T-cell (primary cell): Measurements from ENCODE around the gene SLC24A4. TPM values are rescaled to one million over a fixed set of nuclear protein-coding genes. Genes with fewer than 3 reads are reported as not detected.

ENCODE experiments used
- ATAC-seq, 4 experiments: fragments of 200-7000 bp in 3 of 4; fragments of 150-1000 bp in 1 of 4; cut with Tn5 transposase; replicated peaks in 1 of 4; 1 replicate in 3 of 4; 2 replicates in 1 of 4; pipeline ENCODE4 v1.10.0; 2021; ENCODE audit warnings: moderate library complexity in 3 of 4, mild to moderate bottlenecking in 2 of 4, moderate number of reproducible peaks in 1 of 4
- CTCF ChIA-PET, 2 donors: fragments of 300-600 bp; sonication (Branson Sonifier 250); formaldehyde crosslinking; loops; one replicate each; lab custom pipeline; 2022; ENCODE audit warnings: antibody characterized with exemption in 2 of 2; lab: Charles Lee
- POLR2A ChIA-PET, 2 donors: fragments of 300-600 bp; sonication (Branson Sonifier 250); formaldehyde crosslinking; loops; one replicate each; lab custom pipeline; 2022; ENCODE audit warnings: antibody characterized with exemption in 2 of 2; lab: Charles Lee
- DNase-seq, 35 experiments: peaks; one replicate each; pipeline versions ENCODE4 v3.0.0 to v3.0.0-alpha.2; 2013 to 2023
- H3K27ac ChIP-seq: one replicate; pipeline ENCODE4 v1.5.1; 2013; ENCODE audit warnings: low read length
- H3K27me3 ChIP-seq, 2 experiments: replicated peaks in 1 of 2; 1 replicate in 1 of 2; 2 replicates in 1 of 2; pipeline versions ENCODE4 v1.6.1 to v1.7.0; 2013; ENCODE audit warnings: low read length in 1 of 2, mixed read lengths in 1 of 2; ENCODE audit not compliant: control insufficient read depth in 2 of 2, insufficient read depth in 2 of 2; ENCODE audit errors: extremely low read depth in 1 of 2
- H3K36me3 ChIP-seq, 2 donors: 1 replicate in 1 of 2; 2 replicates in 1 of 2; pipeline versions ENCODE4 v1.6.1 to v1.7.0; 2013; ENCODE audit warnings: low read length in 1 of 2; ENCODE audit not compliant: control insufficient read depth in 2 of 2, insufficient read depth in 1 of 2; ENCODE audit errors: extremely low read depth in 1 of 2
- H3K4me1 ChIP-seq, 2 experiments: 1 replicate in 1 of 2; 2 replicates in 1 of 2; pipeline versions ENCODE4 v1.6.1 to v1.7.0; 2013; ENCODE audit warnings: low read length in 2 of 2, mixed read lengths in 1 of 2; ENCODE audit not compliant: insufficient read depth in 2 of 2, control insufficient read depth in 1 of 2; ENCODE audit errors: extremely low read depth in 1 of 2
- H3K4me3 ChIP-seq, 2 donors: 1 replicate in 1 of 2; 2 replicates in 1 of 2; pipeline versions ENCODE4 v1.5.1 to v1.7.0; 2013; ENCODE audit warnings: mild to moderate bottlenecking in 2 of 2, low read length in 1 of 2, moderate library complexity in 1 of 2; ENCODE audit not compliant: control insufficient read depth in 1 of 2; ENCODE audit errors: extremely low read depth in 1 of 2
- H3K9me3 ChIP-seq: 2 replicates; pipeline ENCODE4 v1.7.0; 2013
- H3K27ac Mint-ChIP-seq, 2 donors: one replicate each; pipeline ENCODE4 v1.8.0; 2020 to 2021; ENCODE audit warnings: mild to moderate bottlenecking in 2 of 2, mixed read lengths in 2 of 2
- H3K27me3 Mint-ChIP-seq, 2 donors: one replicate each; pipeline ENCODE4 v1.8.0; 2021 to 2022; ENCODE audit warnings: mixed read lengths in 2 of 2
- H3K36me3 Mint-ChIP-seq: one replicate; pipeline ENCODE4 v1.8.0; 2021; ENCODE audit warnings: mixed read lengths
- H3K4me1 Mint-ChIP-seq, 3 donors: one replicate each; pipeline ENCODE4 v1.8.0; 2020 to 2022; ENCODE audit warnings: mixed read lengths in 3 of 3, mild to moderate bottlenecking in 1 of 3
- H3K4me3 Mint-ChIP-seq, 3 donors: one replicate each; pipeline ENCODE4 v1.8.0; 2020 to 2022; ENCODE audit warnings: mild to moderate bottlenecking in 3 of 3, mixed read lengths in 3 of 3, moderate library complexity in 3 of 3
- H3K9me3 Mint-ChIP-seq, 3 donors: one replicate each; pipeline ENCODE4 v1.8.0; 2020 to 2022; ENCODE audit warnings: mixed read lengths in 3 of 3
- WGBS: methylation state at CpG from one replicate; pipeline ENCODE4 v1.1.5; 2013; ENCODE audit warnings: missing lambda C conversion rate; ENCODE audit not compliant: insufficient coverage; 5-methylcytosine and 5-hydroxymethylcytosine counted together
- total RNA-seq, 35 experiments: library from RNA in 6 of 35; stranded (reverse) in 6 of 35; fragments of 120-200 nt in 1 of 35; gene quantifications; one replicate each; pipeline versions ENCODE4 v1.2.1 to v1.2.4 and lab custom pipeline; 2013 to 2026

SLC24A4 gene
- total RNA-seq, 5 donors from 2014 or later (not counting 1 experiment from before 2014, with no cell fraction given) = 0.14 to 0.15 TPM; not detected in 3

- no peak for ATAC-seq
- Histone ChIP-seq H3K9me3 (no peaks in the 10 kb centered on the region), H3K4me1 (no peaks in the 10 kb centered on the region), H3K4me3 (no peak overlapping the region), H3K27ac (no peak overlapping the region), H3K36me3 (no peaks in the 10 kb centered on the region), H3K27me3 (peaks cover 0 to 13% of the 10 kb centered on the region in 2 experiments)
- CTCF ChIA-PET = no interaction called here
- Mint-ChIP-seq H3K36me3 (no peaks in the 10 kb centered on the region), H3K27me3 (peaks cover 0 to 6% of the 10 kb centered on the region in 2 donors), H3K27ac (no peak overlapping the region), H3K4me3 (no peak overlapping the region), H3K4me1 (no peaks in the 10 kb centered on the region), H3K9me3 (no peaks in the 10 kb centered on the region)
- DNase-seq = no peak
- 52% methylated on average over 9 of the region's 10 CpGs for WGBS
- POLR2A ChIA-PET = no interaction called here
Observed at GRCh38 chr14:92391726-92392125, 68.8 kb downstream of the SLC24A4 start.

GRCh38 chr14:92392711-92393110, 69.7 kb downstream of the SLC24A4 start:
- Mint-ChIP-seq H3K9me3 (no peaks in the 10 kb centered on the region), H3K4me3 (no peak overlapping the region), H3K27me3 (peaks cover 4 to 8% of the 10 kb centered on the region in 2 donors), H3K27ac (no peak overlapping the region), H3K4me1 (no peaks in the 10 kb centered on the region), H3K36me3 (no peaks in the 10 kb centered on the region)
- ATAC-seq = no peak
- Histone ChIP-seq H3K27me3 (peaks cover 0 to 13% of the 10 kb centered on the region in 2 experiments), H3K36me3 (no peaks in the 10 kb centered on the region), H3K4me3 (no peak overlapping the region), H3K27ac (no peak overlapping the region), H3K4me1 (no peaks in the 10 kb centered on the region), H3K9me3 (no peaks in the 10 kb centered on the region)
- CTCF ChIA-PET = no interaction called here
- DNase-seq = no peak
- POLR2A ChIA-PET = no interaction called here
- 82% methylated on average over 6 of the region's 9 CpGs for WGBS

- Mint-ChIP-seq H3K27me3 (peaks cover 13 to 16% of the 10 kb centered on the region in 2 donors), H3K36me3 (no peaks in the 10 kb centered on the region), H3K27ac (no peak overlapping the region), H3K4me1 (no peaks in the 10 kb centered on the region), H3K9me3 (peaks cover 0 to 1% (median 1%) of the 10 kb centered on the region in 3 donors), H3K4me3 (no peak overlapping the region)
- DNase-seq = no peak
- 78% methylated on average over 5 of the region's 9 CpGs for WGBS
- ATAC-seq = no peak
- H3K27ac ChIP-seq = no peak overlapping the region
- ChIA-PET POLR2A (no interaction called here), CTCF (no interaction called here)
- H3K4me1 ChIP-seq = no peaks in the 10 kb centered on the region
- H3K4me3 ChIP-seq = no peak overlapping the region
- H3K36me3 ChIP-seq = no peaks in the 10 kb centered on the region
- peaks cover 0 to 10% of the 10 kb centered on the region in 2 experiments for H3K27me3 ChIP-seq
- H3K9me3 ChIP-seq = no peaks in the 10 kb centered on the region
Observed at GRCh38 chr14:92397150-92397952, 74.4 kb downstream of the SLC24A4 start.

- Mint-ChIP-seq H3K27me3 (peaks cover 13 to 16% of the 10 kb centered on the region in 2 donors), H3K36me3 (no peaks in the 10 kb centered on the region), H3K27ac (no peak overlapping the region), H3K4me1 (no peaks in the 10 kb centered on the region), H3K9me3 (peaks cover 0 to 4% (median 3%) of the 10 kb centered on the region in 3 donors), H3K4me3 (no peak overlapping the region)
- POLR2A ChIA-PET = no interaction called here
- no peak for DNase-seq
- H3K27ac ChIP-seq = no peak overlapping the region
- H3K9me3 ChIP-seq = no peaks in the 10 kb centered on the region
- no peaks in the 10 kb centered on the region for H3K36me3 ChIP-seq
- WGBS = 78% methylated on average over 8 of the region's 9 CpGs
- peaks cover 0 to 12% of the 10 kb centered on the region in 2 experiments for H3K27me3 ChIP-seq
- no peaks in the 10 kb centered on the region for H3K4me1 ChIP-seq
- no peak overlapping the region for H3K4me3 ChIP-seq
- CTCF ChIA-PET = no interaction called here
- no peak for ATAC-seq
Observed at GRCh38 chr14:92397953-92398564, 75.1 kb downstream of the SLC24A4 start.

GRCh38 chr14:92398888-92399636, 76.1 kb downstream of the SLC24A4 start:
- H3K36me3 ChIP-seq = no peaks in the 10 kb centered on the region
- no peaks in the 10 kb centered on the region for H3K9me3 ChIP-seq
- peaks cover 0 to 12% of the 10 kb centered on the region in 2 experiments for H3K27me3 ChIP-seq
- ATAC-seq (no peak), DNase-seq (no peak)
- no peak overlapping the region for H3K27ac ChIP-seq
- H3K4me1 ChIP-seq = no peaks in the 10 kb centered on the region
- H3K27ac Mint-ChIP-seq = no peak overlapping the region
- H3K36me3 Mint-ChIP-seq = no peaks in the 10 kb centered on the region
- ChIA-PET POLR2A (no interaction called here), CTCF (interaction anchor here in 1 of 2 donors (1.0 kb wide), 1 partner anchor 12 kb away, joined by 3 read pairs; no protein-coding TSS in a partner anchor)
- peaks cover 13 to 16% of the 10 kb centered on the region in 2 donors for H3K27me3 Mint-ChIP-seq
- no peaks in the 10 kb centered on the region for H3K4me1 Mint-ChIP-seq
- no peak overlapping the region for H3K4me3 Mint-ChIP-seq
- H3K4me3 ChIP-seq = no peak overlapping the region
- H3K9me3 Mint-ChIP-seq = peaks cover 0 to 4% (median 3%) of the 10 kb centered on the region in 3 donors
- 88% methylated on average over 1 of the region's 7 CpGs for WGBS
